GM21390 (cell line): ENCODE data around the gene CHAD.
"Not testable (repeated sequence)": the region's sequence is repeated elsewhere in the genome, so short reads cannot be mapped to it uniquely, and the experiment has no call there.

ENCODE experiments used
- ATAC-seq: cut with Tn5 transposase; IDR thresholded peaks from one replicate; pipeline ENCODE4 v1.9.1; 2021; ENCODE audit not compliant: unreplicated experiment

CHAD gene

DNA sequence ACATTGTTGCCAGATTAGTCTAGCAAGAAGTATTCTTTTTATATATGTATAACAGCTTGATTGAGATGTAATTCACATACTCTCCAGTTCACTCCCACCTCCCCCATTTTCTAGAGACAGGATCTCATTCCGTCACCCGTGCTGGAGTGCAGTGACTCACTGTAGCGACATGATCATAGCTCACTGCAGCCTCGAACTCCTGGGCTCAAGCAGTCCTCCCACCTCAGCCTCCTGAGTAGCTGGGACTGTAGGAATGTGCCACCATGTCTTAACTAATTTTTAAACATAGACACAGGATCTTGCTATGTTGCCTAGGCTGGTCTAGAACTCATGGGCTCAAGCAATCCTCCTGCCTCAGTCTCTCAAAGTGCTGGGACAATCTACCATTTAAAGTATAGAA, 6.7 kb upstream of the CHAD start:
- no peak for ATAC-seq

DNA sequence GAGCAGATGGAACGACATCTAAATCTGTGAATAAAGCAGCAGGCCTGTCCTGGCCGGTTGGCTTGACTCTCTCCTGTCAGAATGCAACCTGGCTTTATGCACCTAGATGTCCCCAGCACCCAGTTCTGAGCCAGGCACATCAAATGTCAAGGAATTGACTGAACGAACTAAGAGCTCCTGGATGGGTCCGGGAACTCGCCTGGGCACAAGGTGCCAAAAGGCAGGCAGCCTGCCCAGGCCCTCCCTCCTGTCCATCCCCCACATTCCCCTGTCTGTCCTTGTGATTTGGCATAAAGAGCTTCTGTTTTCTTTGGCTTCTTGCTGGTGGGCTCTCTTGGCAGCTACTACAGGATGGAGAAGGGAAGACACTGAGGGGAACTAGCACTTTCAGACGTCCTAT, 5.8 kb upstream of the CHAD start:
- ATAC-seq: no peak

DNA sequence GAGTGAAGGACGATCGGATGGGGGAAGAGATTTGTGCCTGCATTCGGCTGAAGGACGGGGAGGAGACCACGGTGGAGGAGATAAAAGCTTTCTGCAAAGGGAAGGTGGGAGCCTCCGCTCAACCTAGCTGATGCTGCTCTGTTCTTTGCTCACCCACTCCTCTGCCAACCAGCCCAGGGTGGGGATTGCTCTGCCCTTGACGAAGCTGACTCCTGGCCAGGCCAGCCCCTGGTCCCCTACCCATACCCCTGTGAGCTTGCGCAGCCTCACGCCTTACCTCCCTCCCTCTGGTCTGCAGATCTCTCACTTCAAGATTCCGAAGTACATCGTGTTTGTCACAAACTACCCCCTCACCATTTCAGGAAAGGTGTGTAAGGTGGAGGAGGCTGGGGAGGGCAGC, 5.2 kb upstream of the CHAD start:
- ATAC-seq: no peak

DNA sequence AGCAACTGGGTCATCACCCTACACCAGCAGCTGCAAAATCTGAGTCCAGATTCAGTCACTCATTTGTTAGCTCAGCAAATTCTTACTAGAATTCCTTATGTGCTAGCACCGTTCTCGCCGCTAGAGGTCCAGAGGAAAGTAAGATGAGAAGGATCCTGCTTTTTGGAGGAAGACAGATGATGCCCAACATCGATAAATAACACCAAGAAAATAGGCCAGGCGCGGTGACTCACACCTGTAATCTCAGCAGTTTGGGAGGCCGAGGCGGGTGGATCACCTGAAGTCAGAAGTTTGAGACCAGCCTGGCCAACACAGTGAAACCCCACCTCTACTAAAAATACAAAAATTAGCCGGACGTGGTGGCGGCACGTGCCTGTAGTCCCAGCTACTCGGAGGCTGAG, 4.1 kb upstream of the CHAD start:
- ATAC-seq: not testable (repeated sequence)

DNA sequence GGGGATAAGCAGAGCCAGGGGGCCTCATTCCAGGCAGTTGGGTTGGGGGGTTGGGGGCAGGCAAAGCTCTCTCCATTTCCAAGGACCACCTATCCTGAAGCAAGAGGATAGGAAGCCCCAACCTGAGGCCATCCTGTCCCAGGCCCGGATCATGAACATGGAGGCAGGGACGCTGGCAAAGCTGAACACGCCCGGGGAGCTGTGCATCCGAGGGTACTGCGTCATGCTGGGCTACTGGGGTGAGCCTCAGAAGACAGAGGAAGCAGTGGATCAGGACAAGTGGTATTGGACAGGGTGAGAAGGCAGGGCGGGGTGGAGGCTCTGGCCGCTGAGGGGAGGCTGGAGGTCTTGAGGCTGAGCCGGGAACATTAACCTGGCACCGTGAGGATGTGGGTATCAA, 3.6 kb upstream of the CHAD start:
- ATAC-seq: no peak

DNA sequence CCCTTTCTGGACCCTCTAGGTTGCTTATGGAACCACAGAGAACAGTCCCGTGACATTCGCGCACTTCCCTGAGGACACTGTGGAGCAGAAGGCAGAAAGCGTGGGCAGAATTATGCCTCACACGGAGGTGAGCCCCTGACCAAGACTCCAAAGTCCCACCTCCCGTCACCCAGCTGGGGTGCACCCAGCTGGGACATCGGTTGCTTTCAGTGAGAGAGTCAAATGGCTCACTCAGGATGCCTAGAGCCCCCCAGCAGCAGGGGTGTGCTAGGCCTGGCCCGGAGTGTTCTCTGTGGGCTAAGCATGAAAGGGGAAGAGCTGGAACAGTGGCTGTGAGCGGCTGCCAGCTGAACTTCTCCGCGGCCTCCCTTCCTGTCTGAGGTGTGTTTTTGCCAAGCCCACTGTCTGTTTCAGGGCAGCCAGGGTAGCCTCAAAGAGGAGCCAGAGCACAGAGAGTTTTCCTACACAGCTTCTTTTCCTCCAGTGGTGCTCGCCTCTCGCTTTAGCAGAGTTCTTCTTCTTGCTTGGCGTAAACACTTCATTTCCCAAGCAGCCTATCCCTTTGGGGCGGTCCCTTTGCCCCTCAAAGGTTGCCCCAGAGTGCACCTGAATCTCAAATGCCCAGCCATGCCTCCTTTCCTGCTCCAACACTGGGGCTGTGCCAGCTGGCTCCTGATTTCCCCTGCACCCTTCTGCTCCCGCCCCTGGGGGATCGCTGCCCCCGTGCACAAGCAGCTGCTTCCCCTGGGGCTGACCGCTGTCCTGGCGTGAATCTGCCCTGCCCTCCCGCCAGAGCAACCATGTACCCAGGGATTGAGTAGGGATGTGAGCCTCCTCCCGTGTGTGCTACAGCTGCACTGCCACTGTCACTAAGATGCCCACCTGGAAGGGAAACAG, 2.6 kb upstream of the CHAD start:
- ATAC-seq: no peak

DNA sequence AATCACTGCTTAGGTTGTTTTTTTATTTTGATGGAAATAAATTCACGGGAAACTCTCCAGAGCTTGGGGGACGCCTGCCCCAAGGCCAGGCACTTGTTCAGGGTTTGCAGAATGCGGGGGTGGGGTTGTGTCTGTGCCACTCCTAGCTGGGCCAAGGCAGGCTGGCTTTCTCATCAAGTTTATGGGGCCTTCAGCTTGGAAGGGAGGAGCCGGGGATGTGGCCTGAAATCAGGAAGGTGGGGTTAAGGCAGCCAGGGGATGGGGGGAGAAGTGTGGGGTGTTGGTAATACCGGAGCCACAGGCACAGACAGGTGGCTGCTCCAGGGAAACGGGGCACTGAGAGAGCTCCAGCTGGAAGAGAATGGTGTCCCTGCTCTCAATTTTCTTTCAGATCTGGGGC, 1.7 kb upstream of the CHAD start:
- ATAC-seq: no peak

DNA sequence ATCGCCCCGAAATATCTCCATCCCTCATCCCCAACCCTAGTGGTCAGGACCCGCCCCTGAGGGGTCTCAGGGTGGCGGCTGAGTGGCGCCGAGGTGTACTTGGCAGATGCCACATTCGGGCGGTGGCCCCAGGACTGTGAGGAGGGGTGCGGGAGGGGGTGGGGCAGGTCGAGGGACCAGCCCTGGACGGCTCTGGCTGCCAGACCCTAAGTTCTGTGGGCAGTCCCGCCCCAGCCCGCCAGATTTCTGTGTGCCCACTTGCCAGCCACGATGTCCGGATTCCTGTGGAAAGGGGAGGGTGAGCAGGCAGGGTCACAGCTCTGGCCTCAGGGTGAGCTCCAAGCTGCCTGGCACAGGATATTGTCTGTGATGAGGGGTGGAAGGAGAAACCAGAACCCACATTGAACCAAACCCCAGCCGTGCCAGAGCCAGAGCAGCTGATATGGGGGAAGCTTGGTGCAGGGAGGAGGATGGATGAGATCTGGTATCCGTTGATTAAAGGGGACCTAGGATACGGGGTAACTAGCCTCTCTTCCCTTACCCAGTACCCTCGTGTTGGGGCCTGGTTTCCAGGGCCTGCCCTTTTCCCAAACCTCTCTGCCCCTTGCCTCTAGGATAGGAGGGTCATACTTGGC, 1.1 kb upstream of the CHAD start:
- no peak for ATAC-seq

DNA sequence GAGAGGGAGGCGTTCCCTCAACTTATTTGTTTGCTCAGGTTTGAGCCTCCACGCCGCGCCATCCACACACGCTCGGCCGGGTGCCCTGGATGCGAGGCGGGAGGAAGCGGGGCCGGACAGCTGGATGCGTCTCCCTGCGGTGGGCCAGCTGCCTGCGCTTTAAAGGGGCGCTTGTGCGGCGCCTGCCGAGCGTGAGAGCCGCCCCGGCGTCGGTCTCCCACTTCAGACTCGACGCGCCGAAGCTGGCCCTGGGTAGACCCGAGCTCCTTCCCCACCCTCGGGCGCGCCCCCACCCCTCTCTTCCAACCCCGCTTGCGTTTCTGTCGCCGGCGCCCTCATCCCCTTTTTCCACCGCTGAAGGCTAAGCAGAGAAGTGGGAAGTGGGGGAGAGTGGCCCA, 527 bp upstream of the CHAD start:
- ATAC-seq: no peak

DNA sequence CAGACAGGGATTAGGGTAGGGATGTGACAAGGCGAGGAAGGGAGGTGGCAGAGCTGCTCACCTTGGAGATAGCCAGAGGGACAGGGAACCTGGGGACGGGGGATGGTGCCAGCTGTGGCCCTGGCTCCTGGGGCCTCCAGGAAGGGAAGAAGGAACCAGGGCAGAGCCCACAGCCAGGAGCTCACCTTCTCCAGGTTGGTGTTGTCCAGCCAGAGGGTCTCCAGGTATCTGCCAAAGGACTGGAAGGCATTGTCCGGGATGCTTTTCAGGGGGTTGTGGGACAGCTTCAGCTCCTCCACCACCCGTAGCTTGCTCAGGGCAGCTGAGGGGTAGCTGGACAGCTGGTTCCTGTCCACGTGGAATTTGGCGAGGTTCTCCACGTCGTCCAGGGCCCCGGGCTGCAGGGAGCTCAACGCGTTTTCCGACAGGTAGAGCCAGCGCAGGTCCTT, 801 bp downstream of the CHAD start:
- ATAC-seq: no peak

DNA sequence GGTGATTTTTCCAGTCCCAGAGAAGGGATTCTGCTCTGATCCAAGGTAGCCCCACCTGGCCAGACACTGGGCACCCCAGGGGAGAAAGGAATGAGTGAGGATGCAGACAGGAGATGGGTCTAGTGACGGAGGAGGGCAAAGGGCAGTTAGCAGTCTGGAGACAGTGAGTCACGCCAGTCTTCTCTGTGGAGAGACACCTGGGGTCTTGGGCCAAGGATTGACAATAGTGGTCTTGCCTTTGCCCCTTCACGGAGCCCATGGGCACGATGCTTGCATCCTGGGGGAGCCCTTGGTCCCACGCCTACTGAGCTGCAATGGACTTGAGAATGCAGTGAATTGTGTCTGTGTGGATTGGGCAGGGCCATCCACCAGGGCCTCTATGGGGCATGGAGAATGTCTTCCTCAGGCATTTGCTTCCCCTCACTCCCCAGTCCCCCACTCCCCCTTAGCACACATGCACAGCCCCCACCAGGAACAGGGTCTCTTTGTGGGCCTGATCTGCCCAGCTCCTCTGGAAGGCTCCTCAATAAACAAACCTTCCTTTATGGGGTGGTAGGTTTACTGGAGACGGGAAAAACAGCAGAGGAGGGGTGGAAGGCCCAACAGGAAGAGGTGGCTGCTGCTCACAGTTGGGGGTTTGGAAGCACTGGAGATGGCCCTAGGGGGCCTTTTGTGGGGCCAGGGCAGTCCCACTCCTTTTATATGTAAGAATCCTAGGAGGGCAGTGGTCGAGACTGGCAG, 1.4 kb downstream of the CHAD start:
- ATAC-seq: no peak

DNA sequence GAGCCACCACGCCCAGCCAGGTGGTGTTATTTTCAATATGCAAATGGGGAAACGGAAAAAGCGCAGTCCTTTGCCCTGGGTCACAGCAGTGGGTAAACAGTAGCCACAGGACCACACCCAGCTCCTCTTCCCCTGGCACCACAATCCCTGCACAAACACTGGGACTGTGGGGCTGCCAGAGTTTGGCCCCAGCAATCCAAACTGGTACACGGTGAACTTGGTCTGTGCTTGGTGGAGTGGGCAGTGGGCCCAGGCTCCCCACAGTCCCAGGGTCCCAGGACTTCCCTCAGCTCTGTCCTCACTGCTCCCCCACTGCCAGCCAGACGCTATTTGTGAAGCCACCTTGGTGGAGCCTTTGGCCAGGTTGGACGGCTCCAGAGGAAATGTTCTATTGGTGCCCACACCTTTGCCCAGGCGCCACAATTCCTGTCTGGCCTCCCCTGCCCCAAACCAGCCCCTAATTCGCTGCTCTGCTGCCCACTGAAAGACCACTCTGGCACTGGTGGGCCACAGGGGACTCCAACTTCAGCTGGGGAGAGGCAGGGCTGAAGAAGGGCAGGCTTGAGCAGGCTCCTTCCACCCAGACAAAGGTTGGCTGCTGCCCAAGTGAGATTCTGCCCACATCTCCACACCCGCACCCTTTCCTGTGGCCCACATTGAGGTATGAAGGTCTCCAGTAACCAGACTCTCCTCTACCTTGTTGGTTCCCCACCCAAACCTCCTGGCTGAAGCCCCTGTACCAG, 2.1 kb downstream of the CHAD start:
- no peak for ATAC-seq

DNA sequence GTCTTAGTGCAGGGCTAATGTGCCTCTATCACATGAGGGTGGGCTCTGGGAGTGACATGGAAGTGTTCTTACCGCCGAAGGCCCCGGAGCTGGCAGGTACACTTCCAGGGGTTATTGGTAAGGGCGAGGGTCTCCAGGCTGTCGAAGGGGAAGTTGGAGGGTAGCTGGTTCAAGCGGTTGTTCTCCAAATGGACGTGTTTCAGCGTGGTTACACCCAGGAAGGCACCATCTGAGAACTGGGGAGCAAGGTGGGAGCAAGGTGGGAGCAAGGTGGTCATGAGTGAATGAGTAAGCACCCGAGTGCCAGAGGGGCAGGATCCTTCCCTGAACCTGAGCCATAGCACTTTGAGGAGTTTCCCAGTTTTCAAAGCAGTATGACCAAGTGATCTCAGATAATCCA, 3.0 kb downstream of the CHAD start:
- no peak for ATAC-seq

DNA sequence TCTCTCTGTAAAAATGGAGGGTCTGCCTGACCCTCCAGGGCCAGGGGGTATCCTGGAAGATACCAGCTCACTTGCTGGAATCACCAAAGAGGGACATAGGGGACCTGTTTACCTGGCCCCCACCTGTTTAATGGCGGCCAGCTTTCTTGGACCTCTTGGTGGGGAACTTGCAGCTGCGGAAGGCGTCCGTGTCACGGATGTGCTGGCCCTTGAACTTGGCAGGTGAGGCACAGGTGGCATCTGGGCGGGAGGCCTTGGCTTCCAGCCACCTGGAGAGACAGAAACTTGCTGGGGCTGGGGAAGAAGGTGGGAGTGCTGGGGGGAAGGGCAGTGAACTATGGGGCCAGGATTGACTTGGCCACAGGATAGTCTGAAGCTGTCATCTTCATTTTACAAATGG, 3.5 kb downstream of the CHAD start:
- ATAC-seq: no peak

DNA sequence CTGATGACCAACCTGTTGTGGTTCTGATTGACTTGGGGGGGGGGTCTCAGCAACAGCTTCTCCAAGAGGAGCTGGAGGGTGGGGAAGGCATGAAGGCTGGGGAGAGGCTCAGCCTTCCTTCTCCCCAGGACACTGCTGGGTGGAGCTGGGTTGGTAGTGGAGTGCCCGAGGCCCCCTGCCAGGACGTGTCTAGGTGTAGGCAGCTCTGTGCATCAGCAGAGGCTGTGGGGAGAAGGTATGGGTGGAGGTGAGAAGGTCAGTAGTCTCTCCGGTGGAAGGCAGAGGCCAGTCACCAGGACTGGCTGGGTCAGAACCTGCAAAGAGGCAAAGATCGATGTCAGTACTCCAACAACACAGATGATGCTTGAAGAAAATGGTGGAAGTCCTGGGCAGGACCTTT, 3.9 kb downstream of the CHAD start:
- ATAC-seq: no peak

DNA sequence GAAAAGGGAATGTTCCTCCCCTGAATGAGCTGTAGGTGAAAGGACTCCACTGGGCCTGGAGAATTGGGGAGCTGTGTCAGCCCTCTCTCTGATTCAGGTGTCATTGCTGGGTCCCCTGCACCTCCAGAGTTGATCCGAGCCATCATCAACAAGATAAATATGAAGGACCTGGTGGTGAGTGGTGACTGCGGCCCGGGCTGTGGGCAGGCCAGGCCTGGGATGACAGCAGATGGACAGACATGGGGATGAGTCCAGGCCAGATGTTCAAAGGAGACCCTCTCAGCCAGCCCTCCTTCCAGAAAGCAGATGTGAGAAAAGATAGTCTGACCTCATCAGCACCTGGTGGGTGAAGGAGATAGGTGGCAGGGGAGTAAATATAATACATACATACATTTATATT, 4.6 kb downstream of the CHAD start:
- no peak for ATAC-seq

DNA sequence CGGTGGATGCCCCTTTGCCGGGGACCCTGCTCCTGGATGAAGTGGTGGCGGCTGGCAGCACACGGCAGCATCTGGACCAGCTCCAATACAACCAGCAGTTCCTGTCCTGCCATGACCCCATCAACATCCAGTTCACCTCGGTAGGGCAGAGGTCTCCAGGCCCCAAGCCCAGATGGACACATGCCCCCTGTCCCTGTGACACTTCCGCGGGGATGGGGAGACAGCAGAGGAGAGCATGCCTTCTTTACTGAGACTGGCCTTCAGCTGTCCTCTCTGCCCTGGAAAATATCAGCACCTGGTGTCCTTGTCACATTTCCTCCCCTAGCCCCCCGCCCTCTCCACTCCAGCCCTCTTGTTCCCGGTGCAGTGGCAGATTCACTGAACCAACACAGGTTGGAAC, 6.2 kb downstream of the CHAD start:
- ATAC-seq: no peak

DNA sequence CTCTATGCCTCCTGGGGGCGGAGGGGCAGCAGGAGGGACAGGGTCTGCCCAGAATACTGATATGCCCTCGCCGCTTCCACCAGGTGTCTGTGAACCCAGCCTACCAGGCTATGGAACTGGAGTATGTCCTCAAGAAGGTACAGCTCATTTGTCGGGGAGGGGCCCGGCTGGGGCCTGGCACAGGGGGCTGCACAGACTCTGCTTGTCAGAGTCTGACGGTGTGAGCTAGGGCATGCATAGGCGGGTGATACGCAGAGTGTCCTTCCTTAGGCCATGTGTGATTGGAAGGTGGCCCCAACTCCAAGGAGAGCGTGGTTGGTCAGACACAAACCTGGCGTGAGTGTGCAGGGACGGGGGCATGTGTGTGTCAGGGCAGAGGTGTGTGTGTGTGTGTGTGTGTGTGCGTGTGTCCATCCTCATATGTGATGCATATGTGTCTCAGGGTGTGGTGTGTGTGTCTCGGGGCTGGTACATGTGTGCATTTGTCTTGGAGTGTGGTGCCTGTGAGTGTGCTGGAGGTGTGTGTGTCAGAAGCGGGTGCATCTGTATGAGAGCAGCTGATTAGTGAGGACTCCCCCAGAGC, 7.0 kb downstream of the CHAD start:
- ATAC-seq: no peak

DNA sequence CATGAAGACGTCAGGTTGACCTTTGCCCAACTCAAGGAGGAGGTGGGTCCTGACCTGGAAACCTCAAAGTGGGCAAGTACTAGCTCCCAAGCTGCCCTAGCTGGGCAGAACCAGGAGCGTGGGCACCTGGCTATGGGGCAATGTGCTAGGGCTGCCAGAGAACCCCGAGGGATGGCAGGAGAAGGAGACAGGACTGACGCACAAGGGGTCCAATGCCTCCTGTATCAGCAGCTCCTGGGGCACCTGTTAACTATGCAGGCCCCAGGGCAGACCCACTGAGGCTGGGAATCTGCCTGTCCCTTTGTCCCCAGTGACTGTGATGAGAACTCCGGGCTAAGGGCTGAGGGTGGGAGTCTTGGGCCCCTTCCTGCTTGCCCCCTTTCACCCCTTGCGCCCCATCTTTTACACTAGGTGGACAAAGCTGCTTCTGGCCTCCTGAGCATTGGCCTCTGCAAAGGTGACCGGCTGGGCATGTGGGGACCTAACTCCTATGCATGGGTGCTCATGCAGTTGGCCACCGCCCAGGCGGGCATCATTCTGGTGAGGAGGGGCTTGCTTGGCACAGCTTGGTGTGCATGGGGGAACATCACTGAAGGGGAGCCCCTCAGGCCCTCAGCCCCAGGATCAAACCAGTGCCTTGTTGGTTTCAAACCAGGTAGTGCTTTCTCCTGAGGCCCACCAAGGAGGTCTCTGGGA, 7.7 kb downstream of the CHAD start:
- no peak for ATAC-seq

DNA sequence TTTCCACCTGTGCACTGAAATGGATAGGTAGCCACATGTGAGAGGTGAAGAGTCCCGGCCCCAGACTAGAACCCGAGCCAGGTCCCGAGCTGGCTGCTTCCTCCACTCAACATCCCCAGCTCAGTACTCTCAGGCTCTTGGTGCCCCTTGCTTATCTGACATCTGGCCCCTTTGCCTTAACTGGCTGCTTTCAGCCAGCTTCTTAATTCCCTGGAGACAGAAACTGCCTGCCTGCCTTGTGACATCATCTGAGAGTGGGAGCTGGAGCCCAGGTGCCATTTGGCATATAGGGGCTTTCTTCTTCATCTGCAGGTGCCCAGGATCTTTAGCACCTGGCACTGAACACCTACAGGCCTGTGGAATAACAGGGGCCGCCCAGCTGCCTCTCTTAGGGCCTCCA, 8.9 kb downstream of the CHAD start:
- no peak for ATAC-seq
